ENCODE data around the gene FIGN. TPM values are rescaled to one million over a fixed set of nuclear protein-coding genes. Genes with fewer than 3 reads are reported as not detected.

The FIGN gene
- total and polyA plus RNA-seq, 8 donors, result 1.5 to 8.5 (median 4.6) TPM

DNA sequence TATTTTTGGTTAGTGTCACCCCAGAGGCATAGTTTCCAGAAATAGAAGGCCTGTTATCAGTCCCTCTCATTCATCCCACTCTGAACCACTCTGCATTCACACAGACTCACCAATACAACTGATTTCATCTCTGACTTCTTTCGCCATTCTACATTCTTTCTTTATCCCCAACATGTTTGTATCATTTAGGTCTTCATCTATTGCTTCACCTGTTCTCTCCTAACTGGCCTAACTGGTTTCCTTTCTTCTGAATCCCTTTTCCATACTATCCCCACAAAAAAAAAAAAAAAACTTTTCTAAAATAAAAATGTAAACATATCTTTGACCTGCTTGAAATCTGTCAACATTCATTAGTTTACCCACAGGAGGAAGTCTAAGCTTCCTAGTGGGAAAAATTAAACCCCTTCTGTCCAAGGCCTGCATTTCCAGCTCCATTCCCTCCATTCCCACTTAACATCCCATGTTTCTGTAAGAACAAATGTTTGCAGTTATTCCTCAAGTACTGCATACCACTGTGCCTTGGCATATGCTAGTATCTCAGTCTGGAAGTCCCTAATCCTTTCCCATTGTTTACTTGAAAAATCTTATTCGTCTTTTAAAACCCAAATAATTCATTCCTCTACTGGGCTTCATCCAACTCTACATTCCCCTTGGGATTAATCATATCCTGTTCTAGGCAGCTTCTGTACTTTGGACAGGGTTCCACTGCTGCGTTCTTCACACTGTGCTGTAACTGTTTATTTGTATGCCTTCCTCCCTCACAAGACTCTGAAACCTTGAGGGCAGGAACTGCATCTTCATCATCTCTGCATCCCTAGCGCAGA lies 68.5 kb downstream of the FIGN start:
- ATAC-seq (peak in 2 of 4 donors; percentile 44 to 73), FAIRE-seq (no peak), DNase-seq (no peak)
- H3K4me3 ChIP-seq, result no peak overlapping the region
- H3K36me3 ChIP-seq, result no peaks in the 10 kb centered on the region
- intact Hi-C loops (cut with DNase I), result no loop called here
- H3K27ac ChIP-seq, result no peak overlapping the region
- TF ChIP-seq CTCF (IDR thresholded peaks at IDR 0.05), result no peak
- WGBS, 2 donors, result 58 to 62% methylated on average over 4 of the region's 4 CpGs
- H3K27me3 ChIP-seq, result no peaks in the 10 kb centered on the region
- H3K4me1 ChIP-seq, result no peaks in the 10 kb centered on the region
- no peaks in the 10 kb centered on the region for H3K9me3 ChIP-seq

GRCh38 chr2:163665817-163666216 lies 70.0 kb downstream of the FIGN start:
- intact Hi-C loops (cut with DNase I), result no loop called here
- Histone ChIP-seq H3K27ac (no peak overlapping the region), H3K4me3 (no peak overlapping the region), H3K36me3 (no peaks in the 10 kb centered on the region), H3K9me3 (no peaks in the 10 kb centered on the region), H3K4me1 (no peaks in the 10 kb centered on the region), H3K27me3 (no peaks in the 10 kb centered on the region)
- FAIRE-seq, result no peak
- DNase-seq, result no peak
- ATAC-seq, result no peak
- no peak for TF ChIP-seq CTCF (IDR thresholded peaks at IDR 0.05)

- Histone ChIP-seq H3K9me3 (no peaks in the 10 kb centered on the region), H3K36me3 (no peaks in the 10 kb centered on the region), H3K4me3 (no peak overlapping the region), H3K27ac (no peak overlapping the region), H3K4me1 (no peaks in the 10 kb centered on the region), H3K27me3 (no peaks in the 10 kb centered on the region)
- TF ChIP-seq CTCF (IDR thresholded peaks at IDR 0.05), result no peak
- FAIRE-seq, result no peak
- no peak for DNase-seq
- WGBS, 2 donors, result 87 to 92% methylated on average over 2 of the region's 2 CpGs
- intact Hi-C loops (cut with DNase I), result no loop called here
- ATAC-seq, result no peak
Measured at GRCh38 chr2:163665051-163665450, 70.8 kb downstream of the FIGN start.

GRCh38 chr2:163664610-163665009 lies 71.2 kb downstream of the FIGN start:
- intact Hi-C loops (cut with DNase I), result no loop called here
- Histone ChIP-seq H3K9me3 (no peaks in the 10 kb centered on the region), H3K27ac (no peak overlapping the region), H3K4me3 (no peak overlapping the region), H3K27me3 (no peaks in the 10 kb centered on the region), H3K36me3 (no peaks in the 10 kb centered on the region), H3K4me1 (no peaks in the 10 kb centered on the region)
- TF ChIP-seq CTCF (IDR thresholded peaks at IDR 0.05), result no peak
- DNase-seq, result no peak
- no peak for ATAC-seq
- WGBS, 2 donors, result 83 to 87% methylated on average over 5 of the region's 5 CpGs
- no peak for FAIRE-seq

GRCh38 chr2:163662141-163662780 lies 73.5 kb downstream of the FIGN start:
- no peak for TF ChIP-seq CTCF (IDR thresholded peaks at IDR 0.05)
- FAIRE-seq (no peak), DNase-seq (no peak), ATAC-seq (no peak)
- intact Hi-C loops (cut with DNase I), result no loop called here
- H3K4me1 ChIP-seq, result no peaks in the 10 kb centered on the region
- WGBS, 2 donors, result 88 to 92% methylated on average over 4 of the region's 4 CpGs
- H3K9me3 ChIP-seq, result no peaks in the 10 kb centered on the region
- no peaks in the 10 kb centered on the region for H3K27me3 ChIP-seq
- H3K4me3 ChIP-seq, result no peak overlapping the region
- no peaks in the 10 kb centered on the region for H3K36me3 ChIP-seq
- no peak overlapping the region for H3K27ac ChIP-seq

All from pancreas (tissue), 10 donors.